Right kidney (tissue), 1 donor: Measurements from ENCODE around the gene GARNL3.
A peak's percentile ranks its signal among the peaks of the same experiment; 100 is the strongest.

ENCODE experiments used
- DNase-seq: peaks from one replicate; pipeline ENCODE4 v3.0.0-alpha.2; 2016

Gene GARNL3

GRCh38 chr9:127388037-127388855 lies 123.7 kb downstream of the GARNL3 start:
- DNase-seq: peak; percentile 59

DNA sequence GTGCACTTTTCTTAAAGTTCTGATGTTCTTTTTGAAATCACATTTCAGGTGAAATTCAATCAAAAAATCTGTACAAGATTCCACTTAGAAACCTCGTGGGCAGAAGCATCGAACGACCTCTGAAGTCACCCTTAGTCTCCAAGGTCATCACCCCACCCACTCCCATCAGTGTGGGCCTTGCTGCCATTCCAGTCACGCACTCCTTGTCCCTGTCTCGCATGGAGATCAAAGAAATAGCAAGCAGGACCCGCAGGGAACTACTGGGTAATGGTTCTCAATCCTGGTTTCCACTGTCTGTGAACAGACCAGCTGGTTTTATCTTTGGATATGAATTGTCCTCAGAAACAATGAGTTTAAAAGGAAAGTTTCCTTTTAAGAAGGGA lies 124.3 kb downstream of the GARNL3 start:
- DNase-seq: no peak

- no peak for DNase-seq
Observed at GRCh38 chr9:127389381-127390247, 125.0 kb downstream of the GARNL3 start.

- DNase-seq: no peak
Observed at GRCh38 chr9:127390248-127390545, 125.6 kb downstream of the GARNL3 start.

- DNase-seq: no peak
Observed at GRCh38 chr9:127390563-127390962, 126.0 kb downstream of the GARNL3 start.

DNA sequence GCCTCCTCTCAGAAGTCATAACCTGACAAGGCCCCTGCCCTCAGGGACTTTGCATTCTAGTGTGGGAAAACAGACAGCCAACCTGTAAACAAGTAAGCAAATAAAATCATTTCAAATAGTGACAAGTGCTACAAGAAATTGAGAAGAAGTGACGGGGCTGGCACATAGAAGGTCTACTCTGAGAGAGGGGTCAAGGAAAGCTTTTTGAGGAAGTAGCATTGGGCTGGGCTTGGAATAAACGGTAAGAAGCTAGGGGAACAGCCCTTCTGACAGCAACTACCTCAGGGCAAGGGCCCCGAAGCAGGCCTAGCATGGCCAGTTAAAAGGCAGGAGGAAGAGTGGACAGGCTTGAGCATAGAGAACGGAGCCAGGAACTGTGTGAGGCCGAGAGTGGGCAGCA lies 127.6 kb downstream of the GARNL3 start:
- no peak for DNase-seq

GRCh38 chr9:127392976-127393375 lies 128.4 kb downstream of the GARNL3 start:
- no peak for DNase-seq

DNA sequence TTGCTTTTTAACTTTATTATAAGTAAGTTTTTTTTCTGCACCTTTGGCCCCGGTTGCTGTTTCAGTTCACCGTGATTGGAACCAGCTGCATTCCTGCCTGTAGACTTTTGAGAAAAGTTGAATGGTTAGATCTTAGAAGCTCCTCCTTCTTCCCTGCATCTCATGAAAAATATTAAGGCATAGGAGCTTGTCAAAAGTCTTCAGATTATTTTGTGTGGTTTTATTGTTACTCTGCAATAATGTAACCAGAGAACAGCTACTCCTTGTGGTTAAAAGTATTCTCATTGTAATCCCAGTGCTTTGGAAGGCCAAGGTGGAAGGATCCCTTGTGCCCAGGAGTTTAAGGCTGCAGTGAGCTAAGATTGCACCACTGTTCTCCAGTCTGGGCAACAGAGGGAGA lies 129.1 kb downstream of the GARNL3 start:
- DNase-seq: no peak

GRCh38 chr9:127395497-127396252 lies 131.1 kb downstream of the GARNL3 start:
- DNase-seq: no peak

GRCh38 chr9:127396253-127396807 lies 131.8 kb downstream of the GARNL3 start:
- no peak for DNase-seq

- peak; percentile 95 for DNase-seq
Observed at GRCh38 chr9:127396808-127397645, 132.5 kb downstream of the GARNL3 start, which contains the start of gene SLC2A8. Gene SLC2A8 (plus strand): TSS chr9:127397169. CDS start chr9:127397231, 62 bp downstream.

GRCh38 chr9:127397646-127398274 lies 133.2 kb downstream of the GARNL3 start:
- peak; percentile 76 for DNase-seq

DNA sequence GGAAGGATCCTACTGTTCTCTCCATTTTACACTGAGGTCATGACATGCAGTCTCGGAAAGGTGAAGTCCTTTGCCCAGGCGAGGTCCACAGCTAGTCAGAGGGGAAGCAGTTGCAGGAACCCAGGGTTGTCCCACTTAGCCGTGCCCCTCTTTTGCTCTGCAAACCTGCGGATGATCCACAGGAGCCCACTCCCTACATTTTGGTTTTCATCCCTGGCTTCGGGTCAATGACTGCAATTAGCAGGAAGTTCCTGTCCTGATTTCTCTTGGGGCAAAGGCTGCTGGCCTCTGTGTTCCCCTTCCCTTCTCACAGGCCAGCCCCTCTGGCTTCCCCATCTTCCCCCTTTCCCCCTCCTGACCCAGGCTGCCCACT lies 133.7 kb downstream of the GARNL3 start:
- DNase-seq: no peak

- no peak for DNase-seq
Observed at GRCh38 chr9:127398715-127399400, 134.3 kb downstream of the GARNL3 start.

DNA sequence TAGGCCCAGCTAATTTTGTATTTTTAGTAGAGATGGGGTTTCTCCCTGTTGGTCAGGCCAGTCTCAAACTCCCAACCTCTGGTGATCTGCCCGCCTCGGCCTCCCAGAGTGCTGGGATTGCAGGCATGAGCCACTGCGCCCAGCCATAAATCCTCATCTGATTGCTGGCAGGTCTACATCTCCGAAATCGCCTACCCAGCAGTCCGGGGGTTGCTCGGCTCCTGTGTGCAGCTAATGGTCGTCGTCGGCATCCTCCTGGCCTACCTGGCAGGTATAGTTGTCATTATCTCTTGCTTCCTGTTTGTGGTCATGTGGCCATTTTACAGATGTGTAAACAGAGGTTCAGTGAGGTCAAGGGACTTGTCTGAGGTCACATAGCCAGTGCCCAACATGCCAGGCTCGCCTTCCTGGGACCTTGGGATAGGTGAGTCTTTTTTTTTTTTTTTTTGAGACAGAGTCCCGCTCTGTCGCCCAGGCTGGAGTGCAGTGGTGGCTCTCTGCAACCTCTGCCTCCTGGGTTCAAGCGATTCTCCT lies 135.2 kb downstream of the GARNL3 start:
- no peak for DNase-seq

DNA sequence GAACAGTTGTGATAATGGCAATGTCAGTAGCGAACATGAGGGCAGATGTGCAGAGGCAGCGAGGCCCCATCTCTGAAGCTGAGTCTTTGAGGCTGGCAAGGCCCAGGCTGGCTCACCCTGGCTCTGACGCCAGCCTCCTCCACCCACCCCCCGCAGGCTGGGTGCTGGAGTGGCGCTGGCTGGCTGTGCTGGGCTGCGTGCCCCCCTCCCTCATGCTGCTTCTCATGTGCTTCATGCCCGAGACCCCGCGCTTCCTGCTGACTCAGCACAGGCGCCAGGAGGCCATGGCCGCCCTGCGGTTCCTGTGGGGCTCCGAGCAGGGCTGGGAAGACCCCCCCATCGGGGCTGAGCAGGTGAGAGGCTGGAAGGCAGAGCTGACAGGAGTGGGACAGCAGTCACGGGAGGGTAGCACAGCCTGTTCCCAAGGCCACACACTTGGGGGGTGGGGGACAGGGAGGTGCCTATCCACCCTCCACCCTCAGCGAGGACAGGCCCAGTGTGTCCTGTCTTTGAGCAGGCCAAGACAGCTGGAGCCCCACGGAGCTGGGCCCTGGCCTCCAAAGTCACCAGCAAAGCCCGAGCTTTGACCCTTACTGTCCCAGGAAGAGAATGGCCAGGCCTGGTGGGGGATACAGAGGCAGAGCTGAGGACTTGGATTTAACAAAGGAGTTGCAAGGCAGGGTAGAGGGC lies 138.0 kb downstream of the GARNL3 start:
- DNase-seq: no peak

DNA sequence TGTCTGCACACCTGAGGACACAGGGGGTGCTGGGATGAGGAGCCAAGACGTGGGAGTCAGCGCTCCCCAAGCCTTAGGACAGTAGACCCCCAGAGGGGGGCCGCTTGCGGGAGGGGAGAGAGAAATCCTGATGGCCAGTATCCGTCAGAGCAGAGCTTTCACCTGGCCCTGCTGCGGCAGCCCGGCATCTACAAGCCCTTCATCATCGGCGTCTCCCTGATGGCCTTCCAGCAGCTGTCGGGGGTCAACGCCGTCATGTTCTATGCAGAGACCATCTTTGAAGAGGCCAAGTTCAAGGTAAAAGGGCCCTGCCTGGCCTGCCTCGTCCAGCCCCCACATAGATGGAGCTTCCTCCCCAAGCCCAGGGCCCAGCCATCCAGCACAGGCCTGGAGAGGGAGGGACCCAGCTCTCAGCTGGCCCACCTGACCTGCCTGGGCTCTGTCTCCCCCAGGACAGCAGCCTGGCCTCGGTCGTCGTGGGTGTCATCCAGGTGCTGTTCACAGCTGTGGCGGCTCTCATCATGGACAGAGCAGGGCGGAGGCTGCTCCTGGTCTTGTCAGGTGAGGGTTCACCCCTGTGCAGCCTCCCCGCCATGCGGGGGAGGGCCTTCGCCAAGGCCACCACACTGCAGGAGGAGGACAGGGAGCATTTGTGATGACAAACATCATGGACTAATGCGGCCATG lies 139.1 kb downstream of the GARNL3 start:
- no peak for DNase-seq

GRCh38 chr9:127404631-127405030 lies 140.1 kb downstream of the GARNL3 start:
- no peak for DNase-seq
